Stimulated activated CD8-positive, alpha-beta memory T cell treated with anti-CD3 and anti-CD28 coated beads, Interleukin-7, amount 100 ng/mL, for 1 hour (primary cell): Measurements from ENCODE around the gene SERPINH1.

Source experiments
- DNase-seq, 2 donors: peaks; one replicate each; pipeline ENCODE4 v3.0.0-alpha.2; 2020; ENCODE audit warnings: low read depth in 2 of 2

Gene SERPINH1

DNA sequence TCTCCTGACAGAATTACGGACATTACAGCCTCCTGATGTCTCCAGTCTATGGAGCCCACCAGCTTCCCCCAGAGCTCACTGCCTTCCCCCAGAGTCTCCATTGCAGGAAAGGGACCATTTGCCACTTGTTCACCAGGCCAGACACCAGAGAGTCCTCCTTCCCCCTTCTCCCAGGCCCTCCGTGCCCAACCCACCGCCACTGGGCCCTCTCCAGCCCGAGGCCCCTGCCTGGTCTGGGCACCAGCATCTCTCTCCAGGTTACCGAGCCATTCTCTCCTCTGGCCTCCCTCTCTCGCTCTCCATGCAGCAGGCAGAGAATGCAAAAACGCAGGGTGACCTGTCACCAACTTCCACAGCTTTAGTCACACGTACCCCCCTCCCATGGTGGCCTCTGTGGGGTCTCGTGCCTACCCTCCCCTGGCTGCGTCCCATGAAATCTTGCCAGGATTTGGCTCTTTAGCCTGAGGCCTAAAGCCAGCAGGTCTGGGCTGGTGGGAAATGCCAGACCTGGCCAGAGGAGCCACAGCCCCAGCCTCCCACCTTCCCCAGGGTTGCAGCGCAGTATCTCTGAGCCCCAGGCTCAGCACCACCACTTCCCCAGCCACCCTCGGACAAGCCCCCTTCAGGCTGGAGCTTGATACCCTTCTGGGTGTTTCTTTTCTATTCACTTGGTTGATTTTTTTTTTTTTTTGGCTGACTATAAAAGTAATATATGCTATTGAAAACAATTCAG lies 6.8 kb upstream of the SERPINH1 start:
- DNase-seq = no peak

DNA sequence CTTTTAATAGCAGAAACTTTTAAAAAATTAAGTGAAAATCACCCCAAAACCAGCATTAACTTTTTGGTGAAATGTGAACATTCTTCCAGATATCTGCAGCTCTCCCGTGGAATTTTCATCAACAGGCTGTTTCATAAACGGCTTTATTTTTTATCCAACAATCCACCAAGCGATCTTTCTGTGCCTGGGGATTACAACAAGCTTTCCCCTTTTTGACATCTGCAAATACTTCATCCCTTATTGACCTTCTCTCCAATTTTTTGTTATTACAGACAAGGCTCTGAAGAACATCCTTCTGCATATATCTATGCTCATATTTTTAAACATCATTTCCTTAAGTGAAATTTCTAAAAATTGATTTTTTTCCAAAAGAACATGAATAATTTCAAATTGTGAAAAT lies 5.8 kb upstream of the SERPINH1 start:
- no peak for DNase-seq

DNA sequence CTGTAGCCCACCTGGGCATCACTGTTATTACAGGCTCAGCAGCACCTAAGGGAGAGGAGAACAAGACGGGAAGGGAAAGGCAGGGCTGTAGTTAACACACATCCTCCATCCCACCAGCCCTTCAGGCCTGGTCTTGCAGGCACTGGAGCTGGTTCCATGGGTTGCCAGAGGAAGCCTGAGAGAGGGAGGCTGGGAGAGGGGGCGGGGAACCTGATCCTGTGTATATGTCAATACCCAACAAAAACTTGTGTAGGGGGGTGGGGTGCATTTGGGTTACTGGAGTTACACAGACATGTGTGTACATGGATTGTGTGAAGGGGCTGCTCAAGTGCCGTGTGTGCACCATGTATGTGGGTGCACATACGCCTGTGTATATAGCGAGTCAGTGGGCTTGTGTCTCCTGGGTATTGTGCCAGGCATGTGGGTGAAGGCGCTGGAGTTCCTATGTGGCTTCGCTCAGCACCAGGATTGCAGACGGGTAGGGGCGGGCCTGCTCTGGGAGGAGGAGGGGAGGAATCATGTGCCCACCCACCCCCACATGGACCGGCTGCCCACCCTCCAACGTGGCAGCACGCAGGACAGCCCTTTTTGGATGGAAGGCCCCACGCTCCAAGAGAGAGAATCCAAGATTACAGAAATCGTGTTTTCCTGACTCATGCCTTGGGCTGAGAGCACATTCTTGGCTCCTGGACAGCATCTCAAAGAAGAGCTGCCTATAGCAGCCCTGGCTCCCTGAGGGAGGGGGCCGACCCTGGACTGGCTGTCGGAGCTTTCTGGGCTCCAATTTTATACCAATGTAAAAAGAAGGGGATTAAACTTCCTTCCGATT lies 4.2 kb upstream of the SERPINH1 start:
- no peak for DNase-seq

DNA sequence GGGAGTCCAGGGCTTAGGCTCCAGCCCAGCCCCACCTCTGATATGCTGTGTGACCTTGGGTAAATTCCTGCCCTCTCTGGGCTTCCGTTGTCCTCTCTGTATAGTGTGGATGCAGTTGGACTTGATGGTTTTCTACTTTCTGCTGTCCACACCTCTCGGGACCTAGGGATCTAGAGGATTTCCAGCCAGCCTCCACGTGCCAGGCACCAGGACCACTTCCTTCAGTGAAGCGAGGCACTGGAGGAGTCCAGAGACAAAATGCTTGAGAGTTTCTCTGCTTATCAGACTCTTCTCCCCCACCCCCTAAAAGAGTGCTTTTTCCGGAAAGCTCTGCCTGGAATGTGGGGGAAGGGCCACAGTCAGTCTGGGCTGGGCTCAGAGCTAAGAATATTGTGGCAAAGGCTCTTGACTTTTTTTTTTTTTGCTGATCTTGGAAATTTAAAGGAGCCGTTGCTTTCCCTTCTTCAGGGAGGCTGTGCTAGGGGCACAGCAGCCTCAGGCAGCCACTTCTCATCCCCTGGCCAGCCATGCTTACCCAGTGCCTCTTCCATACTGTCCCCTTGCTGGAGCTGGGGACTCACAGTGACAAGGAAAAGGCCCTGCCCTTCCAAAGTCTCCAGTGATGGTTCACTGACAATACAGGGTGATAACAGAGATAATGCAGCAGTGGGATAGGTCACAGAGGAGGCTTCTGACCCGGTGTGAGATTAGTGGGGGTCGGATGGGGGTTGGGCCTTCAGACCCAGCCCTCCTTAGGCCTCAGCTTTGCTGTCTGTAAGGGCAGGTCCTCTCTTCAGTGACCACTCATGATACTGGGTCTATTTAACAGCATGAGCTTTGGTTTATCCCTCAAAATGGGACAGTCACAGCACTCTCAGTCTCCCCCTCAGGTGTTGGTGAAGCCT lies 2.9 kb upstream of the SERPINH1 start:
- DNase-seq = no peak

DNA sequence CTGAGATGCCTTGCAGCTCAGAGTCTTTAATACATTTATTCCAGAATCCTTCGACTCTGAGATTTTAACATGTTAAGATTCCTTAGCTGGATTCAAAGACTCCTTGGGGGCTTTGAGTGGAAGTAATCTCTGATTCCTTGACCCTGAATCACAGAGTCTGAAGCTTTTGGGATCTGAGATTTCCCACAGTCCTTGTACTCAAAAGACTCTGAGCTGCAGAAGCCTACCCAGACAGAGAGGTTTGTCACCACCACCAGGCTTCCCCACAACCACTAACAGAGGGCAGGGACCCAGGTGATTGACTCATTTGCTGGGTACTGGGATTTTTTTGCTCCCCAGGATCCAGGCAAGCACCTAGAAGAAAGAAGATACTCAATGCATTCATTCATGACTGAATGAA lies 1.4 kb upstream of the SERPINH1 start:
- no peak for DNase-seq

DNA sequence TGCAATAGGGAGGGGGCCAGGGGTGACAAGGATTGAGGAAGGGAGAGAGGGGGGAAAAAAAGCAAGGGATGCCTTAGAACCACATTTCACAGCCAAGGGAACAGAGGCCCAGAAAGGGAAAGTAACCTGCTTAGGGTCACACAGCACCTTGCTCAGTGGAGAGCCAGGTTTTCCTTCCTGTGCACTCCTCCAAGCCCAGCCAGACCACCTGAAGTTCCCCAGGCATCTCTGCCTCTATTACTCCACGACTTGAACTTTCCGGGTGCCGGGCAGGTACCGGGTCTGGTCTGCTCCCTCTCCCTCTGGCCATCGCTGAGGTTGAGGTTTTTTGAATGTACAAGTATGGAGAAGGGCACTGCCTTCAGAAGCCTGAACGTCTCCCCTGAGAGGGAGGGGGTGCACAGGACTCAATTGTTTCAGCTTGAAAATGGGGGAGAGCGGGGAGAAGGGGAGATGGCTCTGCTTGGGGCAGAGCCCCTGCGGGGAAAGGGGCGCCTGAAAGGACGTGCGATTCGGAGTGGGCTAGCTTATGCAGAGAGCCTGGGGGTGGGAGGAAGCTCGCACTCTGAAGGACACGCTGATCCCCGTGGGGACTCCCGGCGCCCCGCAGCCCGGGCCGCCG lies 516 bp upstream of the SERPINH1 start:
- no peak for DNase-seq

DNA sequence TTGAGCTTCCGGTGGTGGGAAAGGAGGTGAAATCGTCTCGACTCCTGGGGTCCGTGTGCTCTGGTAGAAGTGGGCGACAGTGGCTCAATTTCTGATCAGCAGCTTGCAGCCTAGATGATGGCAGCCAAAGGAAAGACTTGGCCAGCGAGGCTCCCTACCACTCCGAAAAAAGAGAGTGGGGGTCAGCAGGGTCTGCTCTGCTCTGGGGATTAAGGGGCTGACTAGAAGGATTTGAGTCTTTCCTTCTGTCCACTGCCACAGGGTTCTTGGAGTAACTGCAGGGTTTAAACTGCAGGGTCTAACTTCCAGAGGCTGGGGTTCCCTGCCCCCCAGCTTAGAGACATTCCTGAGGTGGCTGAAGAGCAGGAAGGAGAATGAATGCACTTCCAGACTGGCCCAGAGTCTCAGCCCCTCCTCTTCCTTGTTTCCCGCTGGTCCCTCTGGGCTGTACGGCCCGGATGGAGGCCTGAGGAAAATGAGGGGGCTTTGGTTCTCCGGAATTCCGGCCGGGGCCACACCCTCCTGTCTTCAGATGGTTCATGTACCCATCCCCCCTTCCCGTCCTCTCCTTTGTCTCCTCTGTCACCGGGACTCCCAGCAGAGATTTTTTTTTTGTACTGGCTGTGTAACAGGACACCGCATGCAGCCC lies 907 bp downstream of the SERPINH1 start:
- no peak for DNase-seq

DNA sequence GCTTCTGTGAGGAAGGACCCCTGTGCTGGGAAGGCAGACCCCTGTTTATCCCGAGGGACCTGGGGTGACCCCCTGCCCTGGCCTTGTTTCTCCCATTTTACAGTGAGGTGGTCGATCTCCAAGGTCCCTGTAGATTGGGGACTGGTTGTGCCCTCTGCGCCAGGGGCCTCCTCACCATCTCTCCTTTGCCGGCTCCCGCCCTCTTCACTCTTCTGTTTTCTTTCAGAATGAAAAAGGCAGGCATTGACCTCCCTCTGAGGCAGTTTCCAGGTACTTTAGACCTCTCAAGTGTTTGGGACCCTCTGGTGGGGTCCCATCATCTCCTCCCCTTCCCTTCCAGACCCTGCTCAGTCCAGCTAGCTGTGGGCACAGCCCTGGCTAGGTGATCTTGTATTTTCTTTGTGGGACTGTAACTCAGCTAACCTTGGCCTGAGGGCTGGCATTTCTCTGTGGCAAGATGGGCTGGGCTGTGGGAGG lies 1.5 kb downstream of the SERPINH1 start:
- no peak for DNase-seq

DNA sequence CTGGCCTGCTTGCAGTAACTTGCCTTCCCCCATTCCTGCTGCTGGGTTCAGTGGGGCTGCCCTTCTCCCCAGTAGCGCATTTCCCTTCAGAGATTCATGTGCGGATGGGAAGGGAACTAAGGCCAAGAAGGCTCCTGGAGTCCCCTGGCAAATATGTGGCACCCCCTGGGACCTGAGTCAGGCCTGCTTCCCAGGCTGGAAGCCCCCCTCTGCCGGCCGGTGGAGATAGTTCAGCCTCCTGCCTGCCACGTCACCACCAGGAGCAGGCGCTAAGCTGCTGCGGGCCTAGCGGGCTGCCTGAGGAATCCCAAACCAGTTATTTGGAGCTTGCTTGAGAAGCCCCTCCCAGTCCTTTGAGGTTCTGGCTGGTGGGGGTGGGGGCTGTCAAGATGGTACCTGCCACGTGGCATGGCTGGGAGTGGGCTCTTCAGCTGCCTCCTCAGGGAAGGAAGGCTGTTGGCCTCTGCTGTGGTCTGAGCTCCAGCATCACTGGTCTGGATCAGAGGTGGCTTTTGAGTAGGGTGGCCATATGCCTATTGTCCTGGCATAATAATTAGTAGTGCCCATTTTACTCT lies 2.0 kb downstream of the SERPINH1 start:
- DNase-seq = no peak

DNA sequence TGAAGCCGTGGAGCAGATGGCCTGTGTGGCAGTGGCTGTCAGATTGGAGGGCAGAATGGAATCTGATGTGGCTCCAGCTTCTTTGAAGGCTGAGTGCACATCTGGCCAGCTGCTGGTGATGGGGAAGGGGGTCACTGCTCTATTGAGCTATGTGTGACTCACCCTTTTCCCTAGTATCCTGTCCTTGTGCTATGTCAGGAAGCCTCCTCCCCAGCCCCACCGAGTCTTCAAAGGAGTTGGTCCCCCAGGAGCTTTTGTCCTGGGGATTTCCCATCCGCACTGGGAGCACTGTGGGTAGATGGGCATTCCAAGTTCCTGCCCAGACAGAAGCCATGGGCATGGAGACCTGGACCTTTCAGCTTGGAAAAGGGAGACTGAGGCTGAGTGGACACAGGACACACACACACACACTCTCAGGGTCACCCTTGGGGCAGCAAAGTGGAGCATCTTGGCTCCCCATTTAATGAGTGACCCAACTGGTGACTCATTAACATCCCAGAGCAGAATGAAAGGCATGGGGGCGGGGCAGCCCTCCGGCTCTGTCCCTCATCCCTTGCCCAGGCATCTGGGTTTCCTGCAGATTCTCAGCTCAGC lies 3.3 kb downstream of the SERPINH1 start:
- DNase-seq = no peak

DNA sequence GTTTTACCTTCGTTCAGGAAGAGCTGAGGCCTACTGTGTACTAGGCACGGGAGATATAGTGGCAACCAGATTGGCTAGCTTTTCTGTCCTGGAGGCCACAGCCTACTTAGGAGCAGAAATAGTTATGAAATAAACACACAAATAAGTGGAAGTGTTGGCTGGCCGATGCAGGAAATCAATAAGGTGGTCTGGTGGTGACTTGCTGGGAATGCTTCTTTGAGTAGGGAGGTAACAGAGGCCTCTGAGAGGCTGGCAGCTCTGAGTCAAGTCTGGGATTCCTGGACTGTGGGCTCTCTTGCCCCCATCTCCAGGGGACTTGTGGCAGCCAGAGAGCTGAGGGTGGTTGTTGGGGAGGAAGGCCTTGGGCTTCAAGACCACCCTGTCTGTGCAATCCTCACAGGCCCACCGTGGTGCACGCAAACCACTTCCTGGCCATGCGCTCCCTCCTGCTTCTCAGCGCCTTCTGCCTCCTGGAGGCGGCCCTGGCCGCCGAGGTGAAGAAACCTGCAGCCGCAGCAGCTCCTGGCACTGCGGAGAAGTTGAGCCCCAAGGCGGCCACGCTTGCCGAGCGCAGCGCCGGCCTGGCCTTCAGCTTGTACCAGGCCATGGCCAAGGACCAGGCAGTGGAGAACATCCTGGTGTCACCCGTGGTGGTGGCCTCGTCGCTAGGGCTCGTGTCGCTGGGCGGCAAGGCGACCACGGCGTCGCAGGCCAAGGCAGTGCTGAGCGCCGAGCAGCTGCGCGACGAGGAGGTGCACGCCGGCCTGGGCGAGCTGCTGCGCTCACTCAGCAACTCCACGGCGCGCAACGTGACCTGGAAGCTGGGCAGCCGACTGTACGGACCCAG lies 4.1 kb downstream of the SERPINH1 start:
- no peak for DNase-seq

DNA sequence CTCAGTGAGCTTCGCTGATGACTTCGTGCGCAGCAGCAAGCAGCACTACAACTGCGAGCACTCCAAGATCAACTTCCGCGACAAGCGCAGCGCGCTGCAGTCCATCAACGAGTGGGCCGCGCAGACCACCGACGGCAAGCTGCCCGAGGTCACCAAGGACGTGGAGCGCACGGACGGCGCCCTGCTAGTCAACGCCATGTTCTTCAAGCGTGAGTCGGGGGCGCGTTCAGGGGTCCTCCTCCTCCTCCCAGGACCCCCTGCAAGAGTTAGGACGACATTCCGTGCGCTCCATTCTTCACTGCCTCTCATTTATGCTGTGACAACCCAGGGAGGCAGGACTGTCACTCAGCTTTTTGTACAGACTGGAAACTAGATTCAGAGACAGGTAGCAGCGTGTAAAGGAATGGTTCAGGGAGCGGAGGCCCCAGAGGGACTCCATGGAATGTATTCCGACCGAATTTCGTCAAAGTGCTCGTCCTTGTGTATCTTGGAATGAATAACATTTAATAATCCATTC lies 4.8 kb downstream of the SERPINH1 start:
- DNase-seq = no peak

DNA sequence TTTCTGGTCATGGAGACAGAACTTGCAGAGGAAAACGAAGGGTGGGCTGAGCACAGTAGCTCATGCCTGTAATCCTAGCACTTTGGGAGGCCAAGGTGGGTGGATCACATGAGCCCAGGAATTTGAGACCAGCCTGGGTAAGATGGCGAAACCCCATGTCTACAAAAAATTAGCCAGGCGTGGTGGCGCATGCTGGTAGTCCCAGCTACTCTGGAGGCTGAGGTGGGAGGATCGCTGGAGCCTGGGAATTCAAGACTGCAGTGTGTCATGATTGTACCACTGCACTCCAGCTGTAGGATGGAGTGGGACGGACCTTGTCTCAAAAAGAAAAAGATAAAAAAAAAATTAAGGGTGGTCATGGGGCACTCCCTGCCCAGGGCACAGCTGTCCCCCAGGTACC lies 5.9 kb downstream of the SERPINH1 start:
- no peak for DNase-seq

DNA sequence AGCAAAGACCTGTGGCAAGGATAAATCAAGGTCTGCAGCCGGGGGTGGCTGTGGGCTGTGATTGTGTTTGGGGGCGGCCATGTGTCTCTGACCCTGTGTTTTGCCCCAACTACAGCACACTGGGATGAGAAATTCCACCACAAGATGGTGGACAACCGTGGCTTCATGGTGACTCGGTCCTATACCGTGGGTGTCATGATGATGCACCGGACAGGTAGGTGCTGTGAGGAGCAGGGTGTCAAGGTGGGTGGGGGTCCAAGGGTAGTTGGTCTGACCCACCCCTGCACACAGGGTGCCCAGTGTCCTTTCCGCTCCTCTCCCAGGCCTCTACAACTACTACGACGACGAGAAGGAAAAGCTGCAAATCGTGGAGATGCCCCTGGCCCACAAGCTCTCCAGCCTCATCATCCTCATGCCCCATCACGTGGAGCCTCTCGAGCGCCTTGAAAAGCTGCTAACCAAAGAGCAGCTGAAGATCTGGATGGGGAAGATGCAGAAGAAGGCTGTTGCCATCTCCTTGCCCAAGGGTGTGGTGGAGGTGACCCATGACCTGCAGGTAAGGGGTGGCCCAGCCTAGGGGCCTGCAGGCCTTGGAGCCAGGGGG lies 6.7 kb downstream of the SERPINH1 start:
- no peak for DNase-seq

DNA sequence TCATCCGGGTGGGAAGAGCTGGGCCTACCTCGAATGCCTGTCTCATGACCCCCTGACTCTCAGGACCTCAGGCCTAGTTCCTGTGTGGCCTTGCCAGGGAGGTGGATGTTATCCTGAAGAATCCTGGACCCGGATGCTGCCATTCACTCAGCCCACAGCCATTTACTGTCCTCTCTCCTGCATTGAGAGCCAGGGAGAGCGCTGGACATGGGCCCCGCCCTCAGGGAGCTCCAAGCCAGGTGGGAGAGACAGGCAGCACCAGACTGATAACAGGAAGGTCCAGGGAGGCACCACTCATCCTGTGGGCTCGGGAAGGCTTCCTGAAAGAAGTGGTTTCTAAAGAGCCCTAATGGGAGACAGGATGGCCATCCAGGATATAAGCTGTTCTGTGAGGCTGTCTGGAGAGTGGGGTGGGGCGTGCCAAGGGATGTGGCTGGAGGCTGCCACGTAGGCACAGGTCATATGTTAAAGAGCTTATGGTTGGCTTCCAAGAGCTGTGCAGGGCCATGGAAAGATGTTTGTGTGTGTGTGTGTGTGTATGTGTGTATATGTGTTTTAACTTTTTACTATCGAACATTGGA lies 8.6 kb downstream of the SERPINH1 start:
- no peak for DNase-seq

DNA sequence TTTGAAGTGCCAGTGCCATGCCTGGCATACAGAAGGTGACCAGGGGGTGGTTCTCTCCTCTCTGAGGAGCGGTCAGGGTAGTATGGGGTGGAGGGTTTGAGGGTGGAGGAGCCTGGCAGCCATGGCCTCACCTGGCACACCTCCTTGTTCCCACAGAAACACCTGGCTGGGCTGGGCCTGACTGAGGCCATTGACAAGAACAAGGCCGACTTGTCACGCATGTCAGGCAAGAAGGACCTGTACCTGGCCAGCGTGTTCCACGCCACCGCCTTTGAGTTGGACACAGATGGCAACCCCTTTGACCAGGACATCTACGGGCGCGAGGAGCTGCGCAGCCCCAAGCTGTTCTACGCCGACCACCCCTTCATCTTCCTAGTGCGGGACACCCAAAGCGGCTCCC lies 9.6 kb downstream of the SERPINH1 start:
- DNase-seq = no peak

DNA sequence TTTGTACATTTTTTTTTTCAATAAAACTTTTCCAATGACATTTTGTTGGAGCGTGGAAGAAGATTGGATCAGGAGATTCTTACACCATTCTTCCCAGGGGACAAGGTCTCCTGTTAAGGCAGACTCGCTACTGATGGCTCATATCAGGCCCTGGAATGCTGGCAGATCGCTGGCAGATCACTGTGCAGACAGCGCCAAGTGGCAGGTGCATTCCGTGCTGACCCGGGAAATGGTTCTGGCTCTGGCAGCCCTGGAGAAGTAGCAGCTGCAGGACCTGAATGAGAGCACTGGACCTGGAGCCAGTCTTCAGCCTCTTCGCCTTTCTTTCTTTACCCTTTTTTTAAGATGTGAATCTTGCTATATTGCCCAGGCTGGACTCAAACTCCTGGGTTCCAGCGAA lies 10.7 kb downstream of the SERPINH1 start:
- no peak for DNase-seq
